Measurements from ENCODE around the gene TBC1D12.

GRCh38 chr10:94443047-94443446, 40.7 kb downstream of the TBC1D12 start:
- TF ChIP-seq CTCF (conservative IDR thresholded peaks at IDR 0.05; ENCODE audit: low read depth, low read length) (no peak), EZH2 (IDR thresholded peaks at IDR 0.05; ENCODE audit: borderline replicate concordance, low read depth, low read length, poor library complexity, severe bottlenecking) (no peak)

All from A673 (cell line).